ENCODE results near the gene ZCWPW2. TPM values are rescaled to one million over a fixed set of nuclear protein-coding genes. Genes with fewer than 3 reads are reported as not detected.

ZCWPW2 gene
- total RNA-seq, 1 donor from 2014 or later, result 0.14 TPM

- no peak for DNase-seq (ENCODE audit: low spot score)
- no peak overlapping the region for H3K27ac Mint-ChIP-seq
- H3K4me3 Mint-ChIP-seq (ENCODE audit: low read depth), result no peak overlapping the region
- intact Hi-C loops (cut with micrococcal nuclease), result no loop called here
- no peaks in the 10 kb centered on the region for H3K27me3 Mint-ChIP-seq (ENCODE audit: low read depth)
- H3K36me3 Mint-ChIP-seq (ENCODE audit: low read depth), result no peaks in the 10 kb centered on the region
- peaks cover 35% of the 10 kb centered on the region for H3K9me3 Mint-ChIP-seq
- H3K4me1 Mint-ChIP-seq (ENCODE audit: low read depth), result no peaks in the 10 kb centered on the region
These were observed 50.7 kb downstream of the ZCWPW2 start for GRCh38 chr3:28399206-28399605.

GRCh38 chr3:28406241-28406640 lies 57.7 kb downstream of the ZCWPW2 start:
- Mint-ChIP-seq H3K27me3 (ENCODE audit: low read depth) (no peaks in the 10 kb centered on the region), H3K4me3 (ENCODE audit: low read depth) (no peak overlapping the region), H3K9me3 (peaks cover 15% of the 10 kb centered on the region), H3K27ac (no peak overlapping the region), H3K36me3 (ENCODE audit: low read depth) (no peaks in the 10 kb centered on the region), H3K4me1 (ENCODE audit: low read depth) (no peaks in the 10 kb centered on the region)
- DNase-seq (ENCODE audit: low spot score), result no peak
- intact Hi-C loops (cut with micrococcal nuclease), result no loop called here

GRCh38 chr3:28449398-28449797 lies 100.9 kb downstream of the ZCWPW2 start:
- intact Hi-C loops (cut with micrococcal nuclease), result no loop called here
- no peak for DNase-seq (ENCODE audit: low spot score)
- Mint-ChIP-seq H3K4me3 (ENCODE audit: low read depth) (no peak overlapping the region), H3K36me3 (ENCODE audit: low read depth) (no peaks in the 10 kb centered on the region), H3K27me3 (ENCODE audit: low read depth) (no peaks in the 10 kb centered on the region), H3K27ac (no peak overlapping the region), H3K4me1 (ENCODE audit: low read depth) (no peaks in the 10 kb centered on the region), H3K9me3 (peaks cover 4% of the 10 kb centered on the region)

- H3K9me3 Mint-ChIP-seq, result no peaks in the 10 kb centered on the region
- H3K4me3 Mint-ChIP-seq (ENCODE audit: low read depth), result no peak overlapping the region
- intact Hi-C loops (cut with micrococcal nuclease), result no loop called here
These were observed 114.3 kb downstream of the ZCWPW2 start for GRCh38 chr3:28462866-28463265.

GRCh38 chr3:28467414-28467813 lies 118.9 kb downstream of the ZCWPW2 start:
- Mint-ChIP-seq H3K4me1 (ENCODE audit: low read depth) (no peaks in the 10 kb centered on the region), H3K4me3 (ENCODE audit: low read depth) (no peak overlapping the region), H3K27ac (no peak overlapping the region), H3K9me3 (no peaks in the 10 kb centered on the region), H3K27me3 (ENCODE audit: low read depth) (no peaks in the 10 kb centered on the region), H3K36me3 (ENCODE audit: low read depth) (no peaks in the 10 kb centered on the region)
- intact Hi-C loops (cut with micrococcal nuclease), result no loop called here
- no peak for DNase-seq (ENCODE audit: low spot score)

More at GRCh38 chr3:28462866-28463265, 114.3 kb downstream of the ZCWPW2 start:
- Mint-ChIP-seq H3K4me1 (ENCODE audit: low read depth) (no peaks in the 10 kb centered on the region), H3K27ac (no peak overlapping the region), H3K36me3 (ENCODE audit: low read depth) (no peaks in the 10 kb centered on the region), H3K27me3 (ENCODE audit: low read depth) (no peaks in the 10 kb centered on the region)
- no peak for DNase-seq (ENCODE audit: low spot score)

- no peak overlapping the region for H3K4me3 Mint-ChIP-seq (ENCODE audit: low read depth)
- no peaks in the 10 kb centered on the region for H3K4me1 Mint-ChIP-seq (ENCODE audit: low read depth)
- no peaks in the 10 kb centered on the region for H3K27me3 Mint-ChIP-seq (ENCODE audit: low read depth)
- H3K27ac Mint-ChIP-seq, result no peak overlapping the region
- no peaks in the 10 kb centered on the region for H3K36me3 Mint-ChIP-seq (ENCODE audit: low read depth)
- intact Hi-C loops (cut with micrococcal nuclease), result no loop called here
- H3K9me3 Mint-ChIP-seq, result no peaks in the 10 kb centered on the region
- DNase-seq (ENCODE audit: low spot score), result no peak
These were observed 127.7 kb downstream of the ZCWPW2 start for GRCh38 chr3:28476194-28476593.

GRCh38 chr3:28476764-28477163 lies 128.2 kb downstream of the ZCWPW2 start:
- Mint-ChIP-seq H3K4me1 (ENCODE audit: low read depth) (no peaks in the 10 kb centered on the region), H3K36me3 (ENCODE audit: low read depth) (no peaks in the 10 kb centered on the region), H3K27me3 (ENCODE audit: low read depth) (no peaks in the 10 kb centered on the region), H3K9me3 (no peaks in the 10 kb centered on the region), H3K27ac (no peak overlapping the region), H3K4me3 (ENCODE audit: low read depth) (no peak overlapping the region)
- no peak for DNase-seq (ENCODE audit: low spot score)
- intact Hi-C loops (cut with micrococcal nuclease), result no loop called here

GRCh38 chr3:28485164-28485563 lies 136.6 kb downstream of the ZCWPW2 start:
- no peak for DNase-seq (ENCODE audit: low spot score)
- intact Hi-C loops (cut with micrococcal nuclease), result no loop called here
- no peaks in the 10 kb centered on the region for H3K27me3 Mint-ChIP-seq (ENCODE audit: low read depth)
- H3K4me1 Mint-ChIP-seq (ENCODE audit: low read depth), result no peaks in the 10 kb centered on the region
- no peak overlapping the region for H3K4me3 Mint-ChIP-seq (ENCODE audit: low read depth)
- no peaks in the 10 kb centered on the region for H3K36me3 Mint-ChIP-seq (ENCODE audit: low read depth)
- no peak overlapping the region for H3K27ac Mint-ChIP-seq
- peaks cover 22% of the 10 kb centered on the region for H3K9me3 Mint-ChIP-seq

- no peaks in the 10 kb centered on the region for H3K36me3 Mint-ChIP-seq (ENCODE audit: low read depth)
- no peak overlapping the region for H3K4me3 Mint-ChIP-seq (ENCODE audit: low read depth)
- H3K4me1 Mint-ChIP-seq (ENCODE audit: low read depth), result no peaks in the 10 kb centered on the region
- no peaks in the 10 kb centered on the region for H3K27me3 Mint-ChIP-seq (ENCODE audit: low read depth)
- intact Hi-C loops (cut with micrococcal nuclease), result no loop called here
- no peak overlapping the region for H3K27ac Mint-ChIP-seq
- DNase-seq (ENCODE audit: low spot score), result no peak
- H3K9me3 Mint-ChIP-seq, result no peaks in the 10 kb centered on the region
These were observed 146.8 kb downstream of the ZCWPW2 start for GRCh38 chr3:28495301-28495700.

- no peak overlapping the region for H3K4me3 Mint-ChIP-seq (ENCODE audit: low read depth)
- intact Hi-C loops (cut with micrococcal nuclease), result no loop called here
- no peaks in the 10 kb centered on the region for H3K4me1 Mint-ChIP-seq (ENCODE audit: low read depth)
- H3K36me3 Mint-ChIP-seq (ENCODE audit: low read depth), result no peaks in the 10 kb centered on the region
- H3K9me3 Mint-ChIP-seq, result no peaks in the 10 kb centered on the region
- no peaks in the 10 kb centered on the region for H3K27me3 Mint-ChIP-seq (ENCODE audit: low read depth)
- no peak overlapping the region for H3K27ac Mint-ChIP-seq
- DNase-seq (ENCODE audit: low spot score), result no peak
These were observed 153.9 kb downstream of the ZCWPW2 start for GRCh38 chr3:28502397-28502937.

GRCh38 chr3:28504976-28505375 lies 156.5 kb downstream of the ZCWPW2 start:
- Mint-ChIP-seq H3K27ac (no peak overlapping the region), H3K36me3 (ENCODE audit: low read depth) (no peaks in the 10 kb centered on the region), H3K4me3 (ENCODE audit: low read depth) (no peak overlapping the region), H3K27me3 (ENCODE audit: low read depth) (no peaks in the 10 kb centered on the region), H3K4me1 (ENCODE audit: low read depth) (no peaks in the 10 kb centered on the region), H3K9me3 (no peaks in the 10 kb centered on the region)
- no peak for DNase-seq (ENCODE audit: low spot score)
- intact Hi-C loops (cut with micrococcal nuclease), result no loop called here

GRCh38 chr3:28521663-28522062 lies 173.1 kb downstream of the ZCWPW2 start:
- Mint-ChIP-seq H3K9me3 (no peaks in the 10 kb centered on the region), H3K27ac (no peak overlapping the region), H3K4me3 (ENCODE audit: low read depth) (no peak overlapping the region), H3K36me3 (ENCODE audit: low read depth) (no peaks in the 10 kb centered on the region), H3K4me1 (ENCODE audit: low read depth) (no peaks in the 10 kb centered on the region), H3K27me3 (ENCODE audit: low read depth) (no peaks in the 10 kb centered on the region)
- intact Hi-C loops (cut with micrococcal nuclease), result no loop called here
- no peak for DNase-seq (ENCODE audit: low spot score)

GRCh38 chr3:28542351-28542750 lies 193.8 kb downstream of the ZCWPW2 start:
- Mint-ChIP-seq H3K9me3 (peaks cover 13% of the 10 kb centered on the region), H3K4me1 (ENCODE audit: low read depth) (no peaks in the 10 kb centered on the region), H3K36me3 (ENCODE audit: low read depth) (no peaks in the 10 kb centered on the region), H3K27me3 (ENCODE audit: low read depth) (no peaks in the 10 kb centered on the region), H3K4me3 (ENCODE audit: low read depth) (no peak overlapping the region), H3K27ac (no peak overlapping the region)
- no peak for DNase-seq (ENCODE audit: low spot score)
- intact Hi-C loops (cut with micrococcal nuclease), result no loop called here

GRCh38 chr3:28544236-28544635 lies 195.7 kb downstream of the ZCWPW2 start:
- DNase-seq (ENCODE audit: low spot score), result no peak
- H3K36me3 Mint-ChIP-seq (ENCODE audit: low read depth), result no peaks in the 10 kb centered on the region
- intact Hi-C loops (cut with micrococcal nuclease), result no loop called here
- H3K27me3 Mint-ChIP-seq (ENCODE audit: low read depth), result no peaks in the 10 kb centered on the region
- no peak overlapping the region for H3K27ac Mint-ChIP-seq
- H3K9me3 Mint-ChIP-seq, result peaks cover 13% of the 10 kb centered on the region
- no peak overlapping the region for H3K4me3 Mint-ChIP-seq (ENCODE audit: low read depth)
- no peaks in the 10 kb centered on the region for H3K4me1 Mint-ChIP-seq (ENCODE audit: low read depth)

All from activated T-helper 2 cell treated with anti-CD3 and anti-CD28 coated beads, Interferon-gamma antibody, Interleukin-2, Interleukin-4, amounts not matched to agents 10 μg/mL and 5 μg/mL and 100 μg/mL, durations not matched to agents 14 hours and 24 hours and 36 hours (primary cell).